ENCODE data around the gene EEF1AKMT3. TPM values are rescaled to one million over a fixed set of nuclear protein-coding genes. Genes with fewer than 3 reads are reported as not detected.
"Not testable (repeated sequence)": the region's sequence is repeated elsewhere in the genome, so short reads cannot be mapped to it uniquely, and the experiment has no call there.

EEF1AKMT3 gene
- total and polyA plus RNA-seq, 2 experiments from 2014 or later, result 1.3 to 5.3 TPM

GRCh38 chr12:57821015-57821414, 48.6 kb downstream of the EEF1AKMT3 start:
- H3K4me1 ChIP-seq (ENCODE audit: insufficient read depth); H3K9me3 Mint-ChIP-seq; H3K4me2 ChIP-seq; H2AFZ ChIP-seq; H3K4me1 Mint-ChIP-seq; H3F3A ChIP-seq (replicated peaks; ENCODE audit: low read depth); H3K27ac ChIP-seq (ENCODE audit: low read depth); ATAC-seq; H3K4me3 Mint-ChIP-seq; DNase-seq (ENCODE audit: low spot score); H3K9me2 ChIP-seq (ENCODE audit: insufficient read depth); H3K4me3 ChIP-seq; H3K27me3 ChIP-seq (ENCODE audit: insufficient read depth); H3K27ac Mint-ChIP-seq; H4K20me1 ChIP-seq (replicated peaks; ENCODE audit: insufficient read depth); H3K79me2 ChIP-seq (replicated peaks; ENCODE audit: insufficient read depth): not testable (repeated sequence)
- peaks cover 17% of the 10 kb centered on the region for H3K36me3 ChIP-seq (ENCODE audit: insufficient read depth)
- Mint-ChIP-seq H3K27me3 (ENCODE audit: insufficient read depth, low read depth, poor library complexity) (peaks cover 15% of the 10 kb centered on the region), H3K36me3 (ENCODE audit: low read depth) (peaks cover 54% of the 10 kb centered on the region)

- H3K36me3 ChIP-seq (ENCODE audit: insufficient read depth), result peaks cover 22% of the 10 kb centered on the region
- Mint-ChIP-seq H3K4me1 (no peaks in the 10 kb centered on the region; the same call in 2 of the 3 replicates), H3K36me3 (ENCODE audit: low read depth) (peaks cover 60% of the 10 kb centered on the region), H3K27me3 (ENCODE audit: insufficient read depth, low read depth, poor library complexity) (peaks cover 15% of the 10 kb centered on the region), H3K27ac (no peak overlapping the region), H3K4me3 (no peak overlapping the region), H3K9me3 (no peaks in the 10 kb centered on the region)
- no peaks in the 10 kb centered on the region for H3K79me2 ChIP-seq (replicated peaks; ENCODE audit: insufficient read depth)
- H3K4me3 ChIP-seq, result no peak overlapping the region
- H2AFZ ChIP-seq, result no peak overlapping the region
- H3F3A ChIP-seq (replicated peaks; ENCODE audit: low read depth), result 0 out of 2 replicates have a peak, but pooled peaks cover 7% of the 10 kb centered on the region
- no peak for DNase-seq (ENCODE audit: low spot score)
- no peak for ATAC-seq
- no peaks in the 10 kb centered on the region for H3K4me1 ChIP-seq (ENCODE audit: insufficient read depth)
- TF ChIP-seq POLR2AphosphoS5 (IDR thresholded peaks at IDR 0.05; ENCODE audit: low read depth) (no peak), ETS1 (IDR thresholded peaks at IDR 0.05) (no peak), EZH2phosphoT487 (IDR thresholded peaks at IDR 0.05; ENCODE audit: unreplicated experiment) (no peak)
- no peak overlapping the region for H3K27ac ChIP-seq (ENCODE audit: low read depth)
- H3K9me2 ChIP-seq (ENCODE audit: insufficient read depth), result no peaks in the 10 kb centered on the region
- H4K20me1 ChIP-seq (replicated peaks; ENCODE audit: insufficient read depth), result no peaks in the 10 kb centered on the region; the same call in 1 of the 2 replicates
- no peak overlapping the region for H3K4me2 ChIP-seq
- H3K27me3 ChIP-seq (ENCODE audit: insufficient read depth), result no peaks in the 10 kb centered on the region
Measured at GRCh38 chr12:57821474-57822214, 49.2 kb downstream of the EEF1AKMT3 start.

- H3K27ac Mint-ChIP-seq, result no peak overlapping the region
- no peak overlapping the region for H3K4me3 Mint-ChIP-seq
- DNase-seq (ENCODE audit: low spot score), result no peak
- Histone ChIP-seq H3K9me2 (ENCODE audit: insufficient read depth) (no peaks in the 10 kb centered on the region), H3K4me3 (no peak overlapping the region), H3K27me3 (ENCODE audit: insufficient read depth) (no peaks in the 10 kb centered on the region), H4K20me1 (replicated peaks; ENCODE audit: insufficient read depth) (peaks cover 4% of the 10 kb centered on the region; the same call in 1 of the 2 replicates), H3K4me1 (ENCODE audit: insufficient read depth) (no peaks in the 10 kb centered on the region), H3K36me3 (ENCODE audit: insufficient read depth) (peaks cover 31% of the 10 kb centered on the region), H3K79me2 (replicated peaks; ENCODE audit: insufficient read depth) (no peaks in the 10 kb centered on the region), H3K27ac (ENCODE audit: low read depth) (no peak overlapping the region), H2AFZ (no peak overlapping the region), H3K4me2 (no peak overlapping the region), H3F3A (replicated peaks; ENCODE audit: low read depth) (0 out of 2 replicates have a peak, but pooled peaks cover 7% of the 10 kb centered on the region)
- H3K36me3 Mint-ChIP-seq (ENCODE audit: low read depth), result peaks cover 69% of the 10 kb centered on the region
- peaks cover 15% of the 10 kb centered on the region for H3K27me3 Mint-ChIP-seq (ENCODE audit: insufficient read depth, low read depth, poor library complexity)
- no peaks in the 10 kb centered on the region for H3K9me3 Mint-ChIP-seq
- ATAC-seq, result no peak
- H3K4me1 Mint-ChIP-seq, result no peaks in the 10 kb centered on the region; the same call in 2 of the 3 replicates
- TF ChIP-seq STAT1 (IDR thresholded peaks at IDR 0.05; ENCODE audit: unreplicated experiment), result no peak
- TF ChIP-seq CTCF (conservative IDR thresholded peaks at IDR 0.05; ENCODE audit: low read depth in 2 of 2), result no peak
- no peak for TF ChIP-seq JUNB (IDR thresholded peaks at IDR 0.05; ENCODE audit: unreplicated experiment)
- no peak for TF ChIP-seq ZNF114 (CRISPR knock-in tag; IDR thresholded peaks at IDR 0.05)
- no peak for TF ChIP-seq ZNF331 (CRISPR knock-in tag; IDR thresholded peaks at IDR 0.05; ENCODE audit: low read depth)
- TF ChIP-seq EZH2phosphoT487 (IDR thresholded peaks at IDR 0.05; ENCODE audit: unreplicated experiment), result no peak
- no peak for TF ChIP-seq REST (IDR thresholded peaks at IDR 0.05; ENCODE audit: unreplicated experiment)
- no peak for TF ChIP-seq EZH2 (IDR thresholded peaks at IDR 0.05; ENCODE audit: low read depth, unreplicated experiment)
Measured at GRCh38 chr12:57822392-57823130, 50.1 kb downstream of the EEF1AKMT3 start.
